PC-9 (cell line): Measurements from ENCODE around the gene CPAMD8. TPM values are rescaled to one million over a fixed set of nuclear protein-coding genes. Genes with fewer than 3 reads are reported as not detected.

Source experiments
- BruUV-seq: library from RNA; stranded (reverse); fragments of 400-500 nt; replicated peaks from 2 replicates; lab custom pipeline; 2021; lab: Mats Ljungman, UMichigan
- CTCF ChIA-PET: fragments of 300-600 bp; sonication (Branson Sonifier 250); formaldehyde crosslinking; loops from one replicate; lab custom pipeline; 2022; ENCODE audit warnings: antibody characterized with exemption; lab: Charles Lee
- POLR2A ChIA-PET: fragments of 300-600 bp; sonication (Branson Sonifier 250); formaldehyde crosslinking; loops from one replicate; lab custom pipeline; 2022; ENCODE audit warnings: antibody characterized with exemption; ENCODE audit not compliant: unreplicated experiment; lab: Charles Lee
- DNase-seq, 2 experiments: peaks; one replicate each; pipeline versions ENCODE4 v3.0.0 to v3.0.0-alpha.2; 2015 to 2022; ENCODE audit warnings: mixed read lengths in 1 of 2
- H2AFZ ChIP-seq: fragments of 200-600 bp; sonication (generic); 2 replicates; pipeline ENCODE4 v1.8.1; 2017; ENCODE audit warnings: antibody characterized with exemption
- H3F3A ChIP-seq: fragments of 200-600 bp; sonication (generic); 2 replicates; pipeline ENCODE4 v1.8.1; 2017; ENCODE audit warnings: antibody characterized with exemption, mild to moderate bottlenecking, low read depth; ENCODE audit not compliant: insufficient read depth
- H3K27ac ChIP-seq: fragments of 200-600 bp; sonication (generic); 2 replicates; pipeline ENCODE4 v1.6.1; 2016; ENCODE audit warnings: mixed run types
- H3K27me3 ChIP-seq: fragments of 200-600 bp; sonication (generic); 2 replicates; pipeline ENCODE4 v1.6.1; 2016; ENCODE audit warnings: low read depth, mixed run types; ENCODE audit not compliant: insufficient read depth
- H3K36me3 ChIP-seq: fragments of 200-600 bp; sonication (generic); 2 replicates; pipeline ENCODE4 v1.6.1; 2016; ENCODE audit warnings: low read depth, mixed run types
- H3K4me1 ChIP-seq: fragments of 200-600 bp; sonication (generic); replicated peaks from 2 replicates; pipeline ENCODE4 v1.6.1; 2016; ENCODE audit warnings: mixed run types; ENCODE audit not compliant: insufficient read depth
- H3K4me2 ChIP-seq: fragments of 200-600 bp; sonication (generic); 2 replicates; pipeline ENCODE4 v1.6.1; 2017; ENCODE audit warnings: mixed run types
- H3K4me3 ChIP-seq: fragments of 200-600 bp; sonication (generic); 2 replicates; pipeline ENCODE4 v1.6.1; 2016; ENCODE audit warnings: mixed run types
- H3K79me2 ChIP-seq: fragments of 200-600 bp; sonication (generic); 2 replicates; pipeline ENCODE4 v1.6.1; 2017; ENCODE audit warnings: low read depth, mixed run types
- H3K9me2 ChIP-seq: fragments of 200-600 bp; sonication (generic); 2 replicates; pipeline ENCODE4 v1.8.1; 2017; ENCODE audit warnings: mild to moderate bottlenecking; ENCODE audit not compliant: insufficient read depth
- H3K9me3 ChIP-seq: fragments of 200-600 bp; sonication (generic); 2 replicates; pipeline ENCODE4 v1.8.1; 2016; ENCODE audit warnings: low read depth; ENCODE audit not compliant: insufficient read depth
- H4K20me1 ChIP-seq: fragments of 200-600 bp; sonication (generic); 2 replicates; pipeline ENCODE4 v1.8.1; 2017; ENCODE audit not compliant: insufficient read depth
- CTCF ChIP-seq: fragments of 200-600 bp; sonication (generic); conservative IDR thresholded peaks from 2 replicates; pipeline ENCODE4 v1.6.1; 2017; ENCODE audit warnings: mixed run types, antibody characterized with exemption, mild to moderate bottlenecking, moderate library complexity
- EZH2 ChIP-seq: fragments of 200-600 bp; sonication (generic); IDR thresholded peaks from 2 replicates; pipeline ENCODE4 v1.8.0; 2017; ENCODE audit warnings: antibody characterized with exemption, low read depth
- intact Hi-C: fragments of 100-400 bp; cut with micrococcal nuclease; formaldehyde crosslinking; loops from one replicate; pipeline ENCODE4 v1.10.0; 2022; ENCODE audit not compliant: unreplicated experiment
- total RNA-seq: library from RNA; stranded (reverse); gene quantifications from 2 replicates; pipeline ENCODE4 v1.2.3, GENCODE V29; 2021

CPAMD8 gene
- total RNA-seq, 1 experiment from 2014 or later: 25.8 TPM

GRCh38 chr19:16957855-16958254, 68.8 kb downstream of the CPAMD8 start:
- Histone ChIP-seq H3F3A (peaks cover 38% of the 10 kb centered on the region), H3K27me3 (no peaks in the 10 kb centered on the region), H3K36me3 (no peaks in the 10 kb centered on the region), H3K9me3 (no peaks in the 10 kb centered on the region), H3K4me2 (peak overlapping the region; percentile 52), H3K9me2 (no peaks in the 10 kb centered on the region), H4K20me1 (no peaks in the 10 kb centered on the region), H3K27ac (peak overlapping the region; percentile 50), H2AFZ (no peak overlapping the region), H3K79me2 (no peaks in the 10 kb centered on the region), H3K4me1 (peaks cover 38% of the 10 kb centered on the region), H3K4me3 (peak overlapping the region; percentile 6; the same call in 1 of the 2 replicates)
- ChIA-PET CTCF (no interaction called here), POLR2A (no interaction called here)
- intact Hi-C loops: no loop called here
- no TSS peak for BruUV-seq
- no peak for TF ChIP-seq CTCF
- TF ChIP-seq EZH2: no peak
- DNase-seq: no peak

- peaks cover 38% of the 10 kb centered on the region for H3F3A ChIP-seq
- CTCF ChIA-PET: no interaction called here
- no peaks in the 10 kb centered on the region for H3K9me2 ChIP-seq
- no peaks in the 10 kb centered on the region for H3K27me3 ChIP-seq
- H3K4me3 ChIP-seq: peak overlapping the region; percentile 6; the same call in 1 of the 2 replicates
- POLR2A ChIA-PET: interaction anchor here (0.6 kb wide), 1 partner anchor 58 kb away, joined by 3 read pairs; no protein-coding TSS in a partner anchor
- TF ChIP-seq EZH2 (no peak), CTCF (no peak)
- peaks cover 38% of the 10 kb centered on the region for H3K4me1 ChIP-seq
- intact Hi-C loops: no loop called here
- H2AFZ ChIP-seq: no peak overlapping the region
- H3K27ac ChIP-seq: peak overlapping the region; percentile 50
- no peaks in the 10 kb centered on the region for H3K36me3 ChIP-seq
- H4K20me1 ChIP-seq: no peaks in the 10 kb centered on the region
- no peaks in the 10 kb centered on the region for H3K9me3 ChIP-seq
- no peaks in the 10 kb centered on the region for H3K79me2 ChIP-seq
- H3K4me2 ChIP-seq: peak overlapping the region; percentile 52
- no TSS peak for BruUV-seq
- peak; percentile 71 to 93 for DNase-seq
Observed at GRCh38 chr19:16957151-16957701, 69.4 kb downstream of the CPAMD8 start.

GRCh38 chr19:16955161-16955560, 71.4 kb downstream of the CPAMD8 start:
- H3K9me2 ChIP-seq: no peaks in the 10 kb centered on the region
- CTCF ChIA-PET: no interaction called here

More at GRCh38 chr19:16955161-16955560, 71.4 kb downstream of the CPAMD8 start:
- POLR2A ChIA-PET: no interaction called here
- H3K27ac ChIP-seq: no peak overlapping the region
- no peaks in the 10 kb centered on the region for H4K20me1 ChIP-seq
- no peak overlapping the region for H2AFZ ChIP-seq
- no peak overlapping the region for H3K4me3 ChIP-seq
- no peak for DNase-seq
- no peaks in the 10 kb centered on the region for H3K36me3 ChIP-seq
- intact Hi-C loops: no loop called here
- no peaks in the 10 kb centered on the region for H3K79me2 ChIP-seq
- no peaks in the 10 kb centered on the region for H3K27me3 ChIP-seq
- no TSS peak for BruUV-seq
- peaks cover 38% of the 10 kb centered on the region for H3K4me1 ChIP-seq
- H3K9me3 ChIP-seq: no peaks in the 10 kb centered on the region
- H3F3A ChIP-seq: peaks cover 37% of the 10 kb centered on the region
- H3K4me2 ChIP-seq: no peak overlapping the region
- TF ChIP-seq EZH2 (no peak), CTCF (no peak)
